ENCODE data around the gene CEP89.
"Not testable (repeated sequence)": the region's sequence is repeated elsewhere in the genome, so short reads cannot be mapped to it uniquely, and the experiment has no call there.

Gene CEP89

GRCh38 chr19:32971715-32972540, at the start of gene CEP89, which contains the start of gene FAAP24:
Gene CEP89 (minus strand): TSS chr19:32971958. CDS start chr19:32971874, 84 bp downstream.
Gene FAAP24 (plus strand): TSS chr19:32972242. CDS start chr19:32973197, 955 bp downstream.
- peak; percentile 99 for DNase-seq (ENCODE audit: low spot score)

- DNase-seq (ENCODE audit: low spot score): not testable (repeated sequence)
Observed at GRCh38 chr19:33010891-33011290, 39.1 kb upstream of the CEP89 start.

DNA sequence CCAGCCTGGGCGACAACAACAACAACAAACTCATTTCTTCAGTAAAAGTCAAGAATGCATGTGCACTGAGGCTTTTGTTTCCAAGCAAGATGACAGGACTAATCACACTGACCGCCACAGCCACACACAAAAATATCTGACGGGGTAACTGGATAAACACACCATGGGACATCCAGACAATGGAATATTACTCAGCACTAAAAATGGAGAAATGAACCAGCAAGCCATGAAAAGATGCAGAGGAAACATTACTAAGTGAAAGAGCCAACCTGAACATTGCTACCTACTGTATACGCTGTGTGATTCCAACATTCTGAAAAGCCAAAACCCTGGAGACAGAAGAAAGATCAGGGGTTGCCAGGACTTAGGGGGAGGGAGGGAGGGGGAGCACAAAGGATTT, 37.0 kb upstream of the CEP89 start:
- DNase-seq (ENCODE audit: low spot score): no peak

- no peak for DNase-seq (ENCODE audit: low spot score)
Observed at GRCh38 chr19:33005440-33005839, 33.7 kb upstream of the CEP89 start.

DNA sequence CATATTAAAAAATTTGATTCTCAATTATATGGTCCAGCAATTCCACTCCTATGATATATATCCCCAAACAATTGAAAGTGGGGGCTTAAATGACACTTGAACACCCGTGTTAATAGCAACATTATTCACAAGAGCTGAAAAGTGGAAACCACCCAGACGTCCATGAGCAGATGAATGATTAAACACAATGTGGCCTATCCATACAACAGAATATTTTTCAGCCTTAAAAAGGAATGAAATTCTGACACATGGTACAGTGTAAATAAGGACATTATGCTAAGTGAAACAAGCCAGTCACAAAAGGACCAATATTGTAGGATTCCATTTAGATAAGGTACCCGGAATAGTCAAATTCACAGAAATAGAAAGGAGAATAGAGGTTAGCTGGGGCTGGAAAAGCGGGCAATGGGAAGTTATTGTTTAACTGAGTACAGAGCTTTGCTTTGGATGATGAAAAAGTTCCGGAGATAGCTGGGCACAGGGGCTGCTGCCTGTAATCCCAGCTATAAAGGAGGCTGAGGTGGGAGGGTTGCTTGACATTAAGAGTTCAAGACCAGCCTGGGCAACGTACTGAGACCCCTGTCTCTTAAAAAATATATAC, 31.8 kb upstream of the CEP89 start:
- DNase-seq (ENCODE audit: low spot score): not testable (repeated sequence)

GRCh38 chr19:33002126-33002865, 30.5 kb upstream of the CEP89 start:
- DNase-seq (ENCODE audit: low spot score): not testable (repeated sequence)

GRCh38 chr19:33000910-33001309, 29.2 kb upstream of the CEP89 start:
- no peak for DNase-seq (ENCODE audit: low spot score)

- no peak for DNase-seq (ENCODE audit: low spot score)
Observed at GRCh38 chr19:33000510-33000909, 28.8 kb upstream of the CEP89 start.

DNA sequence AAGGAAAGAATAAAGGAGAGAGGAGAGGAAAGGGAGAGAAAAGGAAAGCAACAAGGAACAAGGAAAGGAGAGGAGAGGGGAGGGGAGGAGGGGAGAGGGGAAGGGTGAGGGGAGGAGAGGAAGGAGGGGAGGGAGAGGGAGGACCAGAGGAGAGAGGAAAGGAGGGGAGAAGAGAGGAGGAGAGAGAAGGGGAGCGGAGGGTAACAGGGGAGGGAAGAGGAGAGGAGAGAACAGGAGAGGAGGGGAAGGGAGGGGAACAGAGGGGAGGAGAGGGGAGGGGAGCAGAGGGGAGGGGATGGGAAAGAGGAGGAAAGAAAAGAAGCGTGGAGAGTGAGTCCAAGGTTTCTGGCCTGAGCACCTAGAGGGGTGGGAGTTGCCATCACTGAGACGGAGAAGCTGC, 27.0 kb upstream of the CEP89 start:
- DNase-seq (ENCODE audit: low spot score): no peak

- DNase-seq (ENCODE audit: low spot score): no peak
Observed at GRCh38 chr19:32997716-32998355, 26.1 kb upstream of the CEP89 start.

DNA sequence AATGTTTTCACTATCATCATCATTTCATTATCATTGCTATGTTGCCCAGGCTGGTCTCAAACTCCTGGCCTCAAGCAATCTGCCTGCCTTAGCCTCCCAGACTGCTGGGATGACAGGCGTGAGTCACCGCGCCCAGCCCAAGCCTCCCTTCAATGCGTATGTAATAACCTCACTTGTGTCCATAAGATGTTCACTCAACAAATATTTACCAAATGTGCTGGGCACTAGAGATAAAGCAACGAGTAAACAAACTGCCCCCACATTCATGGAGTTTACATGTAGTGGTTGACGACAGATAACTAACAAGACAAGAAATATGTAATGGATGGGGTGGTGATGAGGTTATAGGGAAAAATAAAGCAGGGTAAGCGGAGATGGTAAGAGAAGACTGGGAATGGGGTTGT, 25.3 kb upstream of the CEP89 start:
- DNase-seq (ENCODE audit: low spot score): not testable (repeated sequence)

GRCh38 chr19:32995966-32996365, 24.2 kb upstream of the CEP89 start:
- not testable (repeated sequence) for DNase-seq (ENCODE audit: low spot score)

- DNase-seq (ENCODE audit: low spot score): no peak
Observed at GRCh38 chr19:32988724-32989123, 17.0 kb upstream of the CEP89 start.

- not testable (repeated sequence) for DNase-seq (ENCODE audit: low spot score)
Observed at GRCh38 chr19:32988254-32988653, 16.5 kb upstream of the CEP89 start.

- not testable (repeated sequence) for DNase-seq (ENCODE audit: low spot score)
Observed at GRCh38 chr19:32982488-32982887, 10.7 kb upstream of the CEP89 start.

GRCh38 chr19:32979807-32980206, 8.0 kb upstream of the CEP89 start:
- not testable (repeated sequence) for DNase-seq (ENCODE audit: low spot score)

DNA sequence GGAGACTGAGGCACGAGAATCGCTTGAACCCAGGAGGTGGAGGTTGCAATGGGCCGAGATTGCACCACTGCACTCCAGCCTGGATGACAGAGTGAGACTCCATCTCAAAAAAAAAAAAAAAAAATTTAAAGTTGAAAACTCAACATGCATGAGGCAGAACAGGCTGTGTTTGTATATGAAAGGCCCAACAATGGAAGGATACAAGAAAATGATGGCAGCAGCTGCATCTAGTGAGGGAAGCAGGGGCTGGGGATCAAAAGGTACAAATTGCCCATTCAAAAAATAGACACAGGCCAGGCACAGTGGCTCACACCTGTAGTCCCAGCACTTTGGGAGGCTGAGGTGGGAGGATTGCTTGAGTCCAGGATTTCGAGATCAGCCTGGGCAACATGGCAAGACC, 6.1 kb upstream of the CEP89 start:
- DNase-seq (ENCODE audit: low spot score): not testable (repeated sequence)

DNA sequence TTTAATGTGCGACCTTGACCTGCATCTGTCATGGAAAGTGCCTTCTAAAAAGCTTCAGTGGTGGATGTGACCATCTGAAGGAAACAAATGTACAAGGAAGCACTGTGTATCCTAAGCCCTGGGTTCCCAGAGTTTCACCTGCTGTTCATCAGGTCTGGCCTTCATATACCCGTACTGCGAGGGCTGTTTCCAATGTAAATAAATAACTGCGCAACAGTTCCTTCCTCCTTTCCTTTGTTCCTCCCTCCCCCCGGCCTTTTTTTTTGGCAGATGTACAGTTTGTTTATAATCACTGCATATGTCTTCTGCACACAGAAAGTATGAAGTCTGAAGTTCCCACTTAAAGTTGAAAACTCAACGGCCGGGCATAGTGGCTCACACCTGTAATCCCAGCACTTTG, 5.5 kb upstream of the CEP89 start:
- no peak for DNase-seq (ENCODE audit: low spot score)

- peak; percentile 70 for DNase-seq (ENCODE audit: low spot score)
Observed at GRCh38 chr19:32976223-32976805, 4.6 kb upstream of the CEP89 start.

- peak; percentile 3 for DNase-seq (ENCODE audit: low spot score)
Observed at GRCh38 chr19:32971012-32971595, 654 bp downstream of the CEP89 start.

DNA sequence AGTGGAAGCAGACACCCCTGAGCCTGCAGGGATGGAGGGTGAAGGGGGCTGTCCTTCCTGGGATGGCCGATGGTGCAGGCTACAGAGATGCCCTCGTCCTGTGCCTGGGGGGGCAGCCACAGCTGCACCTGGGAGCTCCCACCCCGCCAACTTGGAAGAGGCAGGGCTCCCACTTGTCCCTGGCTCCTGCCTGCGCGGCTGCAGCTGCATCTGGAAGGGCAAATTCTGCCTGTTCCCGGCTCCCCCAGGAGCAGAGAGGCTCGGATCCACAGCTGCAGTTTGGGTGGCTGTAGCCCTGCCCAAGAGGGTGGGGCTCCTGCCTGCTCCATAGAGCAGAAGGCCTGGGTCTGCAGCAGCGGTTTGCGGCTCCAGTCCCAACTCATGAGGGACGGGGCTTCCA, 2.2 kb downstream of the CEP89 start:
- no peak for DNase-seq (ENCODE audit: low spot score)

Data from RKO (cell line).